HG02870 (cell line): ENCODE measurements around the gene INMT.

Source experiments
- ATAC-seq: cut with Tn5 transposase; IDR thresholded peaks from one replicate; pipeline ENCODE4 v1.9.1; 2021; ENCODE audit warnings: mild to moderate bottlenecking, moderate library complexity; ENCODE audit not compliant: unreplicated experiment

Gene INMT

GRCh38 chr7:30727061-30727945 is 24.6 kb upstream of the INMT start:
- no peak for ATAC-seq

GRCh38 chr7:30728591-30729100 is 23.3 kb upstream of the INMT start:
- no peak for ATAC-seq

- no peak for ATAC-seq
These were observed 22.3 kb upstream of the INMT start for GRCh38 chr7:30729642-30730041.

- ATAC-seq: no peak
These were observed 21.8 kb upstream of the INMT start for GRCh38 chr7:30730097-30730496.

GRCh38 chr7:30730996-30731395 is 20.9 kb upstream of the INMT start:
- ATAC-seq: no peak

- no peak for ATAC-seq
These were observed 20.4 kb upstream of the INMT start for GRCh38 chr7:30731581-30731980.

GRCh38 chr7:30732606-30733005 is 19.3 kb upstream of the INMT start:
- ATAC-seq: no peak

GRCh38 chr7:30733216-30733615 is 18.7 kb upstream of the INMT start:
- ATAC-seq: no peak

GRCh38 chr7:30733691-30734090 is 18.2 kb upstream of the INMT start:
- no peak for ATAC-seq

GRCh38 chr7:30734497-30734896 is 17.4 kb upstream of the INMT start:
- ATAC-seq: no peak

- ATAC-seq: no peak
These were observed 16.3 kb upstream of the INMT start for GRCh38 chr7:30735631-30736030.

GRCh38 chr7:30736291-30736690 is 15.6 kb upstream of the INMT start:
- no peak for ATAC-seq

GRCh38 chr7:30738026-30738915 is 13.7 kb upstream of the INMT start:
- ATAC-seq: no peak

GRCh38 chr7:30739691-30740090 is 12.2 kb upstream of the INMT start:
- ATAC-seq: no peak

- ATAC-seq: no peak
These were observed 11.3 kb upstream of the INMT start for GRCh38 chr7:30740417-30741181.

GRCh38 chr7:30741289-30741688 is 10.6 kb upstream of the INMT start:
- no peak for ATAC-seq

- no peak for ATAC-seq
These were observed 8.4 kb upstream of the INMT start for GRCh38 chr7:30743371-30744074.

GRCh38 chr7:30744075-30744417 is 7.9 kb upstream of the INMT start:
- ATAC-seq: no peak

- ATAC-seq: no peak
These were observed 6.5 kb upstream of the INMT start for GRCh38 chr7:30745261-30745941.

GRCh38 chr7:30750010-30750409 is 1.9 kb upstream of the INMT start:
- no peak for ATAC-seq
